CD4-positive, CD25-positive, alpha-beta regulatory T cell (primary cell): ENCODE measurements around the gene LSM6. TPM values are rescaled to one million over a fixed set of nuclear protein-coding genes. Genes with fewer than 3 reads are reported as not detected.

Source experiments
- ATAC-seq, 2 donors: fragments of 150-1000 bp; cut with Tn5 transposase; one replicate each; pipeline ENCODE4 v1.10.0; 2021; ENCODE audit warnings: low read depth in 2 of 2, moderate number of reproducible peaks in 2 of 2, moderate library complexity in 1 of 2
- DNase-seq, 3 donors: peaks; one replicate each; pipeline versions ENCODE4 v3.0.0 to v3.0.0-alpha.2; 2012 to 2022; ENCODE audit warnings: mixed read lengths in 1 of 3
- H3K27ac ChIP-seq: one replicate; pipeline ENCODE4 v1.7.0; 2013; ENCODE audit warnings: mild to moderate bottlenecking, low read length; ENCODE audit not compliant: insufficient read depth, poor library complexity, severe bottlenecking
- H3K27me3 ChIP-seq: one replicate; pipeline ENCODE4 v1.7.0; 2013; ENCODE audit warnings: low read length; ENCODE audit not compliant: control insufficient read depth, insufficient read depth
- H3K36me3 ChIP-seq: one replicate; pipeline ENCODE4 v1.7.0; 2013; ENCODE audit warnings: mild to moderate bottlenecking, low read length, moderate library complexity; ENCODE audit not compliant: control insufficient read depth, insufficient read depth
- H3K4me1 ChIP-seq: 2 replicates; pipeline ENCODE4 v1.7.0; 2013; ENCODE audit warnings: mild to moderate bottlenecking, low read length; ENCODE audit not compliant: insufficient read depth, control insufficient read depth, poor library complexity, severe bottlenecking
- H3K4me3 ChIP-seq: one replicate; pipeline ENCODE4 v1.7.0; 2013; ENCODE audit warnings: low read depth, mild to moderate bottlenecking, low read length, moderate library complexity
- H3K9me3 ChIP-seq, 2 experiments: 1 replicate in 1 of 2; 2 replicates in 1 of 2; pipeline ENCODE4 v1.7.0; 2013; ENCODE audit warnings: low read length in 2 of 2, mild to moderate bottlenecking in 1 of 2, moderate library complexity in 1 of 2; ENCODE audit not compliant: control insufficient read depth in 2 of 2
- H3K27ac Mint-ChIP-seq, 3 donors: one replicate each; pipeline ENCODE4 v1.8.0; 2020 to 2022; ENCODE audit warnings: mild to moderate bottlenecking in 3 of 3, mixed read lengths in 3 of 3, moderate library complexity in 2 of 3
- H3K27me3 Mint-ChIP-seq: one replicate; pipeline ENCODE4 v1.8.0; 2022; ENCODE audit warnings: mild to moderate bottlenecking, mixed read lengths
- H3K36me3 Mint-ChIP-seq: one replicate; pipeline ENCODE4 v1.8.0; 2020; ENCODE audit warnings: mixed read lengths
- H3K4me1 Mint-ChIP-seq, 4 donors: one replicate each; pipeline ENCODE4 v1.8.0; 2020 to 2022; ENCODE audit warnings: mixed read lengths in 4 of 4, mild to moderate bottlenecking in 1 of 4
- H3K4me3 Mint-ChIP-seq, 4 donors: one replicate each; pipeline ENCODE4 v1.8.0; 2020 to 2022; ENCODE audit warnings: mild to moderate bottlenecking in 4 of 4, mixed read lengths in 4 of 4, moderate library complexity in 3 of 4
- H3K9me3 Mint-ChIP-seq, 7 donors: one replicate each; pipeline ENCODE4 v1.8.0; 2020 to 2022; ENCODE audit warnings: mixed read lengths in 7 of 7, mild to moderate bottlenecking in 3 of 7, moderate library complexity in 2 of 7
- polyA plus RNA-seq, 4 donors: library from polyadenylated mRNA; unstranded; fragments of 300-500 nt; fragmentation: Illumina TruSeq; gene quantifications; one replicate each; pipeline ENCODE4 v1.2.3, GENCODE V29; 2021
- total RNA-seq: library from RNA; stranded (reverse); gene quantifications from one replicate; pipeline ENCODE4 v1.2.3, GENCODE V29; 2022

Gene LSM6
- total and polyA plus RNA-seq, 5 donors from 2014 or later: 16.8 to 80.9 (median 65.1) TPM

- Mint-ChIP-seq H3K9me3 (peaks cover 0 to 2% (median 0%) of the 10 kb centered on the region in 7 donors), H3K27me3 (peaks cover 4% of the 10 kb centered on the region), H3K36me3 (no peaks in the 10 kb centered on the region), H3K4me1 (peaks cover 0 to 2% (median 0%) of the 10 kb centered on the region in 4 donors), H3K27ac (peak overlapping the region in 1 of 3 donors; percentile 52), H3K4me3 (no peak overlapping the region)
- Histone ChIP-seq H3K9me3 (no peaks in the 10 kb centered on the region), H3K27ac (no peak overlapping the region), H3K4me1 (no peaks in the 10 kb centered on the region), H3K36me3 (no peaks in the 10 kb centered on the region), H3K4me3 (no peak overlapping the region), H3K27me3 (no peaks in the 10 kb centered on the region)
- ATAC-seq (no peak), DNase-seq (no peak)
These were observed 35.9 kb downstream of the LSM6 start for GRCh38 chr4:146211440-146211839.

GRCh38 chr4:146212781-146213180, 37.3 kb downstream of the LSM6 start:
- H3K27ac ChIP-seq: no peak overlapping the region
- no peaks in the 10 kb centered on the region for H3K27me3 ChIP-seq
- Mint-ChIP-seq H3K9me3 (no peaks in the 10 kb centered on the region), H3K27ac (no peak overlapping the region), H3K4me3 (no peak overlapping the region), H3K27me3 (peaks cover 4% of the 10 kb centered on the region), H3K36me3 (no peaks in the 10 kb centered on the region), H3K4me1 (peaks cover 0 to 2% (median 0%) of the 10 kb centered on the region in 4 donors)
- H3K4me1 ChIP-seq: no peaks in the 10 kb centered on the region
- ATAC-seq (no peak), DNase-seq (no peak)
- H3K9me3 ChIP-seq: no peaks in the 10 kb centered on the region
- H3K36me3 ChIP-seq: no peaks in the 10 kb centered on the region
- H3K4me3 ChIP-seq: no peak overlapping the region

GRCh38 chr4:146214238-146214637, 38.7 kb downstream of the LSM6 start, which contains the start of gene REELD1:
Gene REELD1, plus strand, starts transcription at chr4:146214538. Its CDS starts 2,415 bp downstream, at chr4:146216953.
- peaks cover 0 to 2% (median 0%) of the 10 kb centered on the region in 4 donors for H3K4me1 Mint-ChIP-seq
- no peaks in the 10 kb centered on the region for H3K9me3 Mint-ChIP-seq
- no peaks in the 10 kb centered on the region for H3K36me3 ChIP-seq
- no peaks in the 10 kb centered on the region for H3K4me1 ChIP-seq
- no peak within 1 kb of the TSS for H3K27ac Mint-ChIP-seq
- no peak within 1 kb of the TSS for H3K27ac ChIP-seq
- H3K9me3 ChIP-seq: no peaks in the 10 kb centered on the region
- no peak for DNase-seq
- H3K4me3 ChIP-seq: no peak within 1 kb of the TSS
- no peaks in the 10 kb centered on the region for H3K27me3 ChIP-seq
- H3K4me3 Mint-ChIP-seq: no peak within 1 kb of the TSS
- no peaks in the 10 kb centered on the region for H3K36me3 Mint-ChIP-seq
- H3K27me3 Mint-ChIP-seq: peaks cover 4% of the 10 kb centered on the region
- no peak for ATAC-seq

DNA sequence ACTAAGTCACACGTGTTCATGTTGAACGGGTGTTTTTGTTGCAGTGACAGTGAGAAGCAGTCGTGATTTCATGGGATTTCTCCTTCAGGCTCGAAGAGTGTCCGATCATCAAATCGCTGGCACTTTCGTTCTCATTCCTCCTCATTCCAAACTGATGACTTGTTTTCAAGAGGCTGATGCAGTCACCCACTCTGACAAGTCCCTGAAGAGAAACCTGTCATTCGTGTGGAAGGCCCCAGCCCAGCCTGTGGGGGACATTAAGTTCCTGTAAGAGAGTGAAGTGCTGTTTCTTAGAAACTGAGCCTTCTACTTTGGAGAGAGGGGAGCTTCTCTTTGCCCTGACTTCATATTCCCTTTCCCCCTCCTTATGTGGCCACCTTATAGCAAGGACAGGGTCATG, 46.8 kb downstream of the LSM6 start:
- H3K27me3 Mint-ChIP-seq: no peaks in the 10 kb centered on the region
- no peaks in the 10 kb centered on the region for H3K36me3 Mint-ChIP-seq
- no peak for DNase-seq
- no peak overlapping the region for H3K27ac ChIP-seq
- no peak overlapping the region for H3K27ac Mint-ChIP-seq
- H3K27me3 ChIP-seq: no peaks in the 10 kb centered on the region
- H3K4me3 ChIP-seq: no peak overlapping the region
- no peak for ATAC-seq
- no peak overlapping the region for H3K4me3 Mint-ChIP-seq
- peaks cover 0 to 1% (median 0%) of the 10 kb centered on the region in 7 donors for H3K9me3 Mint-ChIP-seq
- no peaks in the 10 kb centered on the region for H3K9me3 ChIP-seq
- no peaks in the 10 kb centered on the region for H3K4me1 Mint-ChIP-seq
- no peaks in the 10 kb centered on the region for H3K4me1 ChIP-seq
- no peaks in the 10 kb centered on the region for H3K36me3 ChIP-seq

- H3K4me3 Mint-ChIP-seq: no peak overlapping the region
- no peaks in the 10 kb centered on the region for H3K9me3 ChIP-seq
- DNase-seq (no peak), ATAC-seq (no peak)
- H3K4me3 ChIP-seq: no peak overlapping the region
- no peaks in the 10 kb centered on the region for H3K27me3 Mint-ChIP-seq
- no peaks in the 10 kb centered on the region for H3K36me3 ChIP-seq
- no peaks in the 10 kb centered on the region for H3K36me3 Mint-ChIP-seq
- H3K27me3 ChIP-seq: no peaks in the 10 kb centered on the region
- no peaks in the 10 kb centered on the region for H3K4me1 ChIP-seq
- H3K4me1 Mint-ChIP-seq: no peaks in the 10 kb centered on the region
- peaks cover 0 to 1% (median 0%) of the 10 kb centered on the region in 7 donors for H3K9me3 Mint-ChIP-seq
- H3K27ac ChIP-seq: no peak overlapping the region
- H3K27ac Mint-ChIP-seq: no peak overlapping the region
These were observed 48.9 kb downstream of the LSM6 start for GRCh38 chr4:146224326-146224966.

- no peaks in the 10 kb centered on the region for H3K27me3 ChIP-seq
- H3K27ac Mint-ChIP-seq: no peak overlapping the region
- H3K9me3 Mint-ChIP-seq: peaks cover 0 to 4% (median 0%) of the 10 kb centered on the region in 7 donors
- no peaks in the 10 kb centered on the region for H3K4me1 ChIP-seq
- no peaks in the 10 kb centered on the region for H3K36me3 ChIP-seq
- no peak overlapping the region for H3K4me3 ChIP-seq
- no peak for DNase-seq
- H3K27me3 Mint-ChIP-seq: peaks cover 5% of the 10 kb centered on the region
- ATAC-seq: no peak
- H3K4me3 Mint-ChIP-seq: no peak overlapping the region
- H3K27ac ChIP-seq: no peak overlapping the region
- H3K9me3 ChIP-seq: no peaks in the 10 kb centered on the region
- H3K36me3 Mint-ChIP-seq: no peaks in the 10 kb centered on the region
- H3K4me1 Mint-ChIP-seq: no peaks in the 10 kb centered on the region
These were observed 53.9 kb downstream of the LSM6 start for GRCh38 chr4:146229406-146229805.

DNA sequence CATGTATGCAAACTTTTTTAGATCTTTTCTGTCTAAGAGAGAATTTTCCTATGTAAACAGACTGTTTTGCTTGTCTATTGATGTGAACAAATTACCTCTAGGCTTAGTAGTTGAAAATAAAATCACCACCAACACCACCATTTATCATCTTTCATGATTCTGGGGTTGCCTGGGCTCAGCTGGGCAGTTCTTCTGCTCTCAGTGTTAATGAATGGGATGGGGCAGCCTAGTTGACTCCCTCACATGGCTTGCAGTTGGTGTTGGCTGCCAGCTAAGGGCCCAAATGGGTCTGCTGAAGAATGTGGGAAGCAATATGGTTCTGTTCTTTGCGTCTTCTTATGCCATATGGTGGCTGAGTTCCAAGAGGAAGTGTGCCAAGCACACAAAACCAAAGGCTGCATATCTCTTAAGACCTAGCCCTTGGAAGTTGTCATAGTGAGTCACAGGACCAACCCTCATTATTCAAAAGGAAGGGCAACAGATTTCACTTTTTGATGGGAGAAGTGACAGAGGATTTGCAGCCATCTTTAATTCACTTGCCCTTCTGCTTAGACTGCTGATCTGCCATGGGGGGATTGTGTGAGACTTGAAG, 56.7 kb downstream of the LSM6 start:
- Mint-ChIP-seq H3K4me3 (no peak overlapping the region), H3K27me3 (peaks cover 10% of the 10 kb centered on the region), H3K9me3 (peaks cover 0 to 4% (median 0%) of the 10 kb centered on the region in 7 donors), H3K4me1 (no peaks in the 10 kb centered on the region), H3K36me3 (no peaks in the 10 kb centered on the region), H3K27ac (no peak overlapping the region)
- no peaks in the 10 kb centered on the region for H3K9me3 ChIP-seq
- no peak overlapping the region for H3K4me3 ChIP-seq
- peaks cover 1% of the 10 kb centered on the region for H3K27me3 ChIP-seq
- H3K27ac ChIP-seq: no peak overlapping the region
- no peaks in the 10 kb centered on the region for H3K4me1 ChIP-seq
- H3K36me3 ChIP-seq: no peaks in the 10 kb centered on the region
- ATAC-seq (no peak), DNase-seq (no peak)
